ENCODE measurements around the gene DCPS. TPM values are rescaled to one million over a fixed set of nuclear protein-coding genes. Genes with fewer than 3 reads are reported as not detected.
"Not testable (repeated sequence)": the region's sequence is repeated elsewhere in the genome, so short reads cannot be mapped to it uniquely, and the experiment has no call there.

DCPS gene
- total RNA-seq, 1 donor from 2014 or later: 10.7 TPM

- intact Hi-C loops (cut with DNase I): loop anchor here (5.0 kb wide), 1 partner anchor 37 kb away; no protein-coding TSS in a partner anchor
- DNase-seq (peak; percentile 48), ATAC-seq (ENCODE audit: poor library complexity) (peak; percentile 5)
Observed at GRCh38 chr11:126365508-126365907, 61.6 kb downstream of the DCPS start.

DNA sequence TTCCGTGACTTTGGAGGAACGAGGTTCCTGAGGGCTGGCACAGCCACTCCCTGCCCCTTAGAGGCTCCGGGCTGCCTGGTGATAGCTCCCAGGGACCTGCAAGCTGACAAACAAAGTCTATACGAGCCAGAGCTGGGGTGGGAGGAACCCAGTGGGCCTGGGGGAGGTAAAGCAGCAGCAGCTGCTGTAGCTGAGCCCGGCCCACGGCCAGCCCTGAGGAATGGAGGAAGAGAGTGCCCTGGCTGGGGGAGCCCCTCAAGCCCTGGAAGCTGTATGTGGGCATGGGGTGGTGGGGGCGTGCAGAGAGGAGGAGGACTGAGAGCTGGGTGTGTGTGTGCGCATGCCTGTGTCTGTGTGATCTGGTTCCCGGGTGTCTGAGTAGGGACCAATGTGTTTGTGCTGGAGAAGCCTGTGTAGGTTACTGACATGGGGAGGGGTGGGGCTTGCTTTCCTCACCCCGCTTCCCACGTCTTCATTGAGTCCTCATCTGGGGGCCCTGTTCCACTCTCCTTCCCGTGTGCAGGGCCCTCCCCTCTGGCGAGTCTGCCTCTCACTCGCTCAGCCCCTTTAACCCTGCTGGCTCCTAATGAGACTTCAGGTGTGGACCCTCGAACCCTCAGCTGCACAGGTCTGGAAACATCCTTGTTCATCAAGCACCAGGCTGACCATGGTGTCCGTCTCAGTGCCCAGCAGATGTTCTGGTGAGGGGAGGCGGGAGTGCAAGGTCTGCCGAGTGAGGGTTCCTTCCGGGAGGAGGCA is 62.4 kb downstream of the DCPS start:
- intact Hi-C loops (cut with DNase I): loop anchor here (5.0 kb wide), 1 partner anchor 36 kb away; no protein-coding TSS in a partner anchor
- peak; percentile 55 for ATAC-seq (ENCODE audit: poor library complexity)
- peak; percentile 55 for DNase-seq

DNA sequence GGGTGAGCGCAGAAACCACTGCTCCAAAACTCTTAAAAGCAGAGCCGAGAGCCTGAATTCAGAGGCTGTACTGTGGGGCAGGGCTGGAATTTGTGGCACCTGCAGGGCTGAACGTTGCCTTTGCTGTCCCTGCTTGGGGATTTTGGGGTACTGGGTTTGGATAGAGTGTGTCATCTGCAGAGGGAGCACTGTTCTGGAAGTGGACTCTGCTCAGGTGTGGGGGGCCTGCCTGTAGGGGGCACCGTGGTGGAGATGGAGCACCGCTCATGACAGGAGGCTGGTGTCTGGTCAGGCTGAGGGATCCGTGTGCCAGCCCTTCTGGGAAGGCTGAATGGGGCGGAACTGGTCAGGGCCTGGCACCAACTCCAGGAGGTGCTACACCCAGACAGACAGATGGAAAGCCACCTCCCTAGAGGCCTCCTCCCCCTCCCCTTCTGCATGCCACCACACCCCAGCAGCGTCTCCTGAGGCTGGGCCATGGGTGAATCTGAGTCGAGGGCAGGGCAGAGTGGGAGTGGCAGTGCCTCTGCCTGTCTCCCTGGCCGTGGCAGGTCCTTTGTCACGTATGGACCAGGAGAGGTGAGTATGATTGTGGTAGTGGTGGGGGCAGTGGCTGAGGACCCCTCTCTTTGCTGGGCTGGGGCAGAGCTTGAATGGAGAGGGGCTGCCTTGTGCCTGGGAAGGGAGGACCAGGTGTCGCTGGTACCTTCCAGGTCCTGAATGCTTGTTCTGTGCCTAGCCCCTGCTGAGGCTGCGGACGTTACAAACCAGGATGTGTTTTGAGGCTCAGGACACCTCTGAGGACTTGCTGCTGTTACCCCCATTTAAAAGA is 63.2 kb downstream of the DCPS start:
- DNase-seq (peak; percentile 55), ATAC-seq (ENCODE audit: poor library complexity) (peak; percentile 50)
- intact Hi-C loops (cut with DNase I): loop anchor here (5.0 kb wide), 1 partner anchor 35 kb away; no protein-coding TSS in a partner anchor

DNA sequence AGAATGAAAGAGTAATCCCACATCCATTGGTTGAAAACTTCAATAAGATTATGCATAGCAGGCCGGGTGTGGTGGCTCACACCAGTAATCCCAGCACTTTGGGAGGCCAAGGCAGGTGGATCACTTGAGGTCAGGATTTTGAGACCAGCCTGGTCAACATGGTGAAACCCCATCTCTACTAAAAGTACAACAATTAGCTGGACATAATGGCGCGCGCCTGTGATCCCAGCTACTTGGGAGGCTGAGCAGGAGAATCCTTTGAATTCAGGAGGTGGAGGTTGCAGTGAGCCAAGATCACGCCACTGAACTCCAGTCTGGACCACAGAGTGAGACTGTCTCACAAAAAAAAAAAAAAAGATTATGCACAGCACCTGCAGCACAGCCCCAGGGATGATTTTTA is 63.9 kb downstream of the DCPS start:
- not testable (repeated sequence) for ATAC-seq (ENCODE audit: poor library complexity); DNase-seq
- intact Hi-C loops (cut with DNase I): loop anchor here (5.0 kb wide), 1 partner anchor 34 kb away; no protein-coding TSS in a partner anchor

GRCh38 chr11:126368336-126369119 is 64.7 kb downstream of the DCPS start:
- peak; percentile 51 for DNase-seq
- ATAC-seq (ENCODE audit: poor library complexity): not testable (repeated sequence)
- intact Hi-C loops (cut with DNase I): loop anchor here (5.0 kb wide), 1 partner anchor 34 kb away; no protein-coding TSS in a partner anchor

DNA sequence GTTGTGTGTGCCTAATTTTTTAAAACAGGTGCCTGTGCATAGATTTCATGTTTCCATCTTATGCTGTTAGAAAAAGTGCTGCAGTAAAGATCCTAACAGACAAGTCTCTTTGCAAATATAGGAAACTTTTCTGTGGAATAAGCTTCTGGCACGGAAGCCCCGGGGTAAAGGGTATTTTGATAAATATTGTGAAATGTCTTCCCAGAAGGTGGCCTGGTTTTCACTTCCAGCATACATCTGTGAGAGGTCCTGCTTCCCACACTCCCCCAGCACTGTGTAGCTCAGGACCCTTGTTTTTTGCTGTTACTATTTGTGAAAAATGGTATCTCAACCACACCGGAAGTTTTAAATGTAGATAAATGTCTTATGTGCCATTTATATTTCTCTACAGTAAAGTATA is 66.2 kb downstream of the DCPS start:
- intact Hi-C loops (cut with DNase I): no loop called here

DNA sequence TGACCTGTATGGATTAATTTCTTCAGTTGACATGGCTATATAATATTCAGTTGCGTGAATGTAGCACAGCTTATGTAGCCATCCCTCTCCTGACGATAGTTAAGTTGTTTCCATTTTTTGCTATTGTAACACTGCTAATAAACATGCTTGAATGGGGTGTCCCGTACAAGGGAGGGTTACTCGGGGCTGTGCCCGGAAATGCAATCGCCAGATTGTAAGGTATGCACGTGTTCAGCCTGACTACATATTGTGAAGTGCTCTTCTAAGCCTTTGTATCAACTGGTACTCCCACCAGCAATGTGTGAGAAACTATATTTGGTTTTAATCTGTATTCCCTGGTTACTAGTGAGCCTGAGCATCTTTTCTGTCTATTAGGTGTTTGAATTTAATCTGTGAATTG is 67.7 kb downstream of the DCPS start:
- intact Hi-C loops (cut with DNase I): no loop called here
- ATAC-seq (ENCODE audit: poor library complexity): no peak
- DNase-seq: no peak

More for the DNA sequence above, 66.2 kb downstream of the DCPS start:
- no peak for ATAC-seq (ENCODE audit: poor library complexity)
- DNase-seq: no peak

- intact Hi-C loops (cut with DNase I): not testable (repeated sequence)
- peak; percentile 46 for DNase-seq
- peak; percentile 81 for ATAC-seq (ENCODE audit: poor library complexity)
Observed at GRCh38 chr11:126373389-126374066, 69.7 kb downstream of the DCPS start.

DNA sequence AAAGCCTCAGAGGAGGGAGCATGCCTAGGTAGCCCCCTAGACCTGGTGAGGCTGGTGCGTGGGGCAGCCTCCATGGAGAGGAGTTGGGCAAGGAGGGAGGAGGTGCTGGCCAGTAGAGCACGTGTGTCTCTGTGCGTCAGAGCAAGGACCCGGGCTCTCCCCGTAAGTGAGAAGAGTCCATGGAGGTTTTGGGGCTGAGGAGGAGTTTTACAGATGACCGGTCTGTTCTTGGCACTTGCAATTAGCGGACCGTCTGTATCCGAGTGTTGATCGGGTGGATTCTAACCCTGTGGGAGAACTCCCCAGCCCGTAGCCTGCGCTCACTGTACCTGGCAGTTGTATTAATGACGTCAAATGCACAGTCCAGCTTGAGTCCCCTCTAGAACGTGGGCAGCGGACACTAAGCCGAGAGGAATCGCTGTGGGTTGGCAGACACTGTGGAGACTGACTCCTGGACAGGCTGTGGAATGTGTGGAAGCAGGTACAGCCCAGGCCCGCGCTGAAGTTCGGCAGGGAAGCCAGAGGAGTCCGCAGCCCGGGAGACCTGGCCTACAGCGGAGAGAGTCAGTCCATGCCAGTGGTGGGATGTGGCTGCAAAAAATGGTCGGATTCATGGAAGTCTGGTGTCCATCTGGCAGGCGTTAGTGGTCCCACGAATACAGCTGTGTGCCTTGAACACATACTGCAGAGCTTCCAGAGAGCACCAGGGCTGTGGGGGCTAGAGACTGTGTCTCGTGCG is 70.9 kb downstream of the DCPS start:
- ATAC-seq (ENCODE audit: poor library complexity): peak; percentile 65
- intact Hi-C loops (cut with DNase I): not testable (repeated sequence)
- DNase-seq: peak; percentile 75

- intact Hi-C loops (cut with DNase I): no loop called here
- no peak for ATAC-seq (ENCODE audit: poor library complexity)
- DNase-seq: no peak
Observed at GRCh38 chr11:126375726-126376125, 71.9 kb downstream of the DCPS start.

- no peak for DNase-seq
- no peak for ATAC-seq (ENCODE audit: poor library complexity)
- intact Hi-C loops (cut with DNase I): no loop called here
Observed at GRCh38 chr11:126378763-126379162, 74.9 kb downstream of the DCPS start.

DNA sequence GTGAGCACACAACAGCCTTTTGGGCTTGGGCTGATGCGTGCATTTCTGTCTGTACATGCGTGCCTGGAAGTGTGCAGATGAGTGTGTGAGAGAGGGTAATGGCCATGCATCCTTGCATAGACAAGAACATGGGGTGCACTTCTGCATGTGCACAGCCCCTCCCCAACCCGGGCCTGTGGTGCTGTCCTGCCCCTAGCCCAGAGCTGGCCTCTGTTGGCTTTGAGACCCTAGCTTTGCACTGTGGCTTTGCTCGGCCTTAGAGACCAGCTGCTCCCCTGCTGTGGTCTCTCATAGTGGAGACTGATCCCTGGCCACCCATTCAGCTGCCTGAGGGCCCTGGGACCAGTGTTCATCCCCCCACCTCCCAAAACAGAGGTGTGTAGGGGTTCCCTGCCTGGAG is 77.0 kb downstream of the DCPS start:
- ATAC-seq (ENCODE audit: poor library complexity) (no peak), DNase-seq (no peak)
- intact Hi-C loops (cut with DNase I): no loop called here

DNA sequence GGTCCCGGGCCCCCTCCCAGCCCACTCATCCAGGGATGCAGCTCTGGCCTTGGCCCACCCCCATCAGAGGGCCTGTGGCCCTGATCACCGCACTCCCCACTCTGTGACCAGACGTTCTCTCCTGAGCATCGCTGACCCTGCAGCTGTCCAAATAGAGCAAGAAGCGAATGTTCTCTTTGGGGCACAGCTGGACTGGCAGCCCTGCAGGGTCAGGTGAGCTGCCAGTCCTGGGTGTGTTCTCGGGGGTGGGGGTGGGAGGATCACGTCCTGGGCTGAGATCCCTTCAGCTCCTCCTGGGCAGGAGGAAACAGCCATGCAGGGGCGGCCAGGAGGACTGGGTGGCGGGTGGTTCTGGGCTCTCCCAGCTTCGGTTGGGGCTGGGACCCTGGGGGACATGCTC is 78.1 kb downstream of the DCPS start:
- DNase-seq; intact Hi-C loops (cut with DNase I); ATAC-seq (ENCODE audit: poor library complexity): not testable (repeated sequence)

DNA sequence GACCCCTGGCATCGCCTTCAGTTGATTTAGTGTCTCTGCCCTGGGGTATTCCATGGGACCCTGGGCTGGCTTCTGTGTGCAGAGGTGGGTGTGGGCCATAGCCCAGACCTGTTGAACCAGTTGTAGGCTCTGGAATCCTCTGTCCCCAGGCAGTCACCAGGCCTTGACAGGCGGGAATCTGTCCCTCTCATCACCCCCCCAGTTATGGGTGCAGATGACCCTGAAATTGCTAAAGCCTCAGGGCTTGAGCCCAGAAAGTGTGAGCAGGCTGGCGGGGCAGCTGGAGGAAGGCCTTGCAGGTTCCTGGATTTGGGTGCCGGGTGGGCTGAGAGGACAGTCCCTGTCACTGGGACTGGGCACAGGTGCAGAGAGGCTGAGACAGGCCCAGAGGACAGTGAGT is 78.8 kb downstream of the DCPS start:
- intact Hi-C loops (cut with DNase I); ATAC-seq (ENCODE audit: poor library complexity): not testable (repeated sequence)
- peak; percentile 33 for DNase-seq

- intact Hi-C loops (cut with DNase I): no loop called here
- ATAC-seq (ENCODE audit: poor library complexity) (no peak), DNase-seq (no peak)
Observed at GRCh38 chr11:126383339-126384335, 79.8 kb downstream of the DCPS start.

GRCh38 chr11:126384449-126385070 is 80.7 kb downstream of the DCPS start:
- DNase-seq (no peak), ATAC-seq (ENCODE audit: poor library complexity) (no peak)
- intact Hi-C loops (cut with DNase I): no loop called here
